Ishikawa (cell line): Measurements from ENCODE around the gene FOXI1.

ENCODE experiments used
- CREB1 ChIP-seq: IDR thresholded peaks from 2 replicates; pipeline ENCODE4 v1.6.1; 2012; ENCODE audit warnings: low read depth
- YY1 ChIP-seq: IDR thresholded peaks from 2 replicates; pipeline ENCODE4 v1.6.1; 2012; ENCODE audit warnings: low read depth

- TF ChIP-seq CREB1 (no peak), YY1 (no peak)
Measured at GRCh38 chr5:170159101-170159698, 53.5 kb downstream of the FOXI1 start.
